Suppressor macrophage treated with lipopolysaccharide for 1 hour (primary cell): ENCODE data around the gene BHLHA15.

Source experiments
- DNase-seq, 3 donors: peaks; one replicate each; pipeline ENCODE4 v3.0.0-alpha.2; 2020 to 2022

Gene BHLHA15

DNA sequence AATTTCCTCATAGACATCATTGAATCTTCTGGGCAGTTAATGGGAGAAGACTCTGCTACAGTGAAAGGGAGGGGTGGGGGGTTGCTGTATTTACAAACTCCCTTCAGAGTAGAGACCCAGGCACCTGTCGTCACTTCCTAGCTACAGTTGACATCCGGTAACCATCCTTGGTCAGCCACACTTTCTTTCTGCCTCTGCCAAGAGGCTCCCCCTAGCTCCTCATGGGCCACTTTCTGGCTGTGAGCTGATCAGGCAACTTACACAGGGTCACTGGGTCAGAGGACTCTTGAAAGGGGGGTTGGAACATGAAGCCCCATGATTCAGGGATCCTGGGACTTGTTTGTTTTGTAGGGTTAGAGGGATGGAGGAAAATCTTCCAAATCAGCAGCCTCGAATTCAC lies 39.5 kb downstream of the BHLHA15 start:
- peak in 1 of 3 donors; percentile 16 for DNase-seq

- DNase-seq: no peak
Measured at GRCh38 chr7:98251231-98251600, 40.0 kb downstream of the BHLHA15 start.

DNA sequence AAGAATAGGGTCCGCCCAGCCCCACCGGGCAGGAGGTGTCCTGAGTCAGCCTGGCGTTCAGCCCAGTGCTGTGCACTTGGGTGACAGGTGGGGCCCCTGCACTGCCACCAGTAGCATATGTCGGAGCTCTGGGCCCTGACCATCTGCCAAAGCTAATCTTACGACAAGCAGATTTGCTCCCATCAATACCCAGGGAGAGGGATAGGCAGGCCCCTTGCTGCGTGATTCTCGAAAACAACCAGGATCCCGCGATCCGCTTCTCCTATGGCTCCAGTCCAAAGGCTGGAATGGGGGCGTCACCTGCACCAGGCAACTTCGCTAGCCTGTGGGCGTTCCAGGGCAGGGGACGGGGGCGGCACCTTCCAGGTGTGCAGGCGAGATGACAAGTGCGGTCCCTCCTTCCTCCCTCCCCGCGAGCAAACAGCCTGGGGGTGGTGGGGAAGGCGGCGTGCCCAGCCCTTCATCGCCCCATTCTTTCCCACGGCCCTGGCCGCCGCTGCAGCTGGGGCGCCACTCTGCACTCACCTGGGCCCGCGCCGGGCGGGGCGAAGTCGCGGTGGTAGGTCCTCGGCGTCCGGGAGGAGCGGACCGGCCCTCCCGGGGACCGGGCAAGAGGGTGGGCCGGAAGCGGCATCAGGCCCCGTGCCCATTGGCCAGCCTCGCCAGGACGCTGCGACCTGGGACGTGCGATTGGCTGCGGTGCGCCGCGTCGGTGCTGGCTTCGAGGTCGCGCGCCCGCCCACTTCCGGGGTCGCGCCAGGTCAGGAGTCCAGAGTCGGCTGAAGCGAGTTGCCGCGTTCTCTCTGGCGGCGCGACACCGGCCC lies 40.6 kb downstream of the BHLHA15 start, which contains the start of gene TECPR1:
TSS of gene TECPR1 (minus strand) at position 632 of the 824 bp plus-strand sequence. CDS start 6,086 bp downstream, outside the sequence.
- peak; percentile 94 to 97 (median 97) for DNase-seq

GRCh38 chr7:98252425-98253054 lies 41.3 kb downstream of the BHLHA15 start:
- no peak for DNase-seq

GRCh38 chr7:98254516-98254915 lies 43.3 kb downstream of the BHLHA15 start:
- DNase-seq: no peak

GRCh38 chr7:98254951-98255610 lies 43.8 kb downstream of the BHLHA15 start:
- peak in 1 of 3 donors; percentile 22 for DNase-seq

DNA sequence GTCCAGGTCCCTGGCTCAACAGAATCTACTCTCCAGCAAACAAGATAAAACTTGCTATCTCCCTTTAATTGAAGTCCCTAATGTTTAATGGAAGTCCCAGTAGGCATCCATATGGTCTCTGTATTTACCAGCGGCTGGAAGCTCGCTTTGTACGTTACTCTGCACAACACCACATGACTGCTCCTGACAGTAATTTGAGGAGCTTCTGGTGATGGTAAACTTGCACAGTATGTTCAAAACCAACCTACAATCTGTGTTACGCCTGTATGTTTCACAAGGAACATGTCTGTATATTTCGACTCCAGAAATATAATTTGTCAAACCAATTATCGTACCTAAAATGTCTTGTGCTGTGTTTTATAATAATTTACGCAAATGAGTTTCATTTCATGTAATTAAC lies 45.2 kb downstream of the BHLHA15 start:
- no peak for DNase-seq

GRCh38 chr7:98257701-98258100 lies 46.5 kb downstream of the BHLHA15 start:
- DNase-seq: no peak
